ENCODE results near the gene PTCH2. TPM values are rescaled to one million over a fixed set of nuclear protein-coding genes. Genes with fewer than 3 reads are reported as not detected.
A peak's percentile ranks its signal among the peaks of the same experiment; 100 is the strongest.

Gene PTCH2
- total and polyA plus RNA-seq, 2 experiments from 2014 or later, result 0.66 to 0.97 TPM

DNA sequence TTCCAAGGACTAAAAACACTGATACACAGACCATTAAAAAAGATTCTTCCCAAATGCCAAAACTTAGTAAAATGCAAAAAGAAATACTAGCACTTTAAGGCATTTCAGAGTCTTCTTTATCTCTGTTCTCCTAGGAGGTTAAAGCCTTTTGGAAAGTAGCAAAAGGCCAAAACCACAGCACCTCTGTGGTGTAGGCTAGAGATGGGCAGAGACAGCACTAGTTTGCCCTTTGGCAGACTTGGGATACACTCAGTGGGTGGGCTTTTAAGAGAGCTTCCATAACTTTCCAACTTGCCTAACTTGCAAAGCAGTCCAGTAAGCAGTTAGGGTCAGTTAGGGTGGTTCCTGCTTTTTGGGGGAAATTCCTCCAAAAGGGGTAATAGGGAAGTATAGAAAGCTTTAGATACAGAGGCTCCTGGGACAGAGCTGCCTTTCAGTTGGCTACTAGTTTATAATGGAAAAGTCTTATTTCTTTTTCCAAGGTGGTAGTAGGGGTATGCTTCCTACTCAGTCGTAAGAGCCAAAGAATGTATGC is 17.9 kb upstream of the PTCH2 start:
- H3K4me3 ChIP-seq, result no peak overlapping the region
- no peaks in the 10 kb centered on the region for H3K27me3 ChIP-seq
- peak in 1 of 2 donors; percentile 43 for DNase-seq (ENCODE audit: low read depth in 1 of 2, low spot score in 1 of 2)
- TF ChIP-seq, protein P1, sequence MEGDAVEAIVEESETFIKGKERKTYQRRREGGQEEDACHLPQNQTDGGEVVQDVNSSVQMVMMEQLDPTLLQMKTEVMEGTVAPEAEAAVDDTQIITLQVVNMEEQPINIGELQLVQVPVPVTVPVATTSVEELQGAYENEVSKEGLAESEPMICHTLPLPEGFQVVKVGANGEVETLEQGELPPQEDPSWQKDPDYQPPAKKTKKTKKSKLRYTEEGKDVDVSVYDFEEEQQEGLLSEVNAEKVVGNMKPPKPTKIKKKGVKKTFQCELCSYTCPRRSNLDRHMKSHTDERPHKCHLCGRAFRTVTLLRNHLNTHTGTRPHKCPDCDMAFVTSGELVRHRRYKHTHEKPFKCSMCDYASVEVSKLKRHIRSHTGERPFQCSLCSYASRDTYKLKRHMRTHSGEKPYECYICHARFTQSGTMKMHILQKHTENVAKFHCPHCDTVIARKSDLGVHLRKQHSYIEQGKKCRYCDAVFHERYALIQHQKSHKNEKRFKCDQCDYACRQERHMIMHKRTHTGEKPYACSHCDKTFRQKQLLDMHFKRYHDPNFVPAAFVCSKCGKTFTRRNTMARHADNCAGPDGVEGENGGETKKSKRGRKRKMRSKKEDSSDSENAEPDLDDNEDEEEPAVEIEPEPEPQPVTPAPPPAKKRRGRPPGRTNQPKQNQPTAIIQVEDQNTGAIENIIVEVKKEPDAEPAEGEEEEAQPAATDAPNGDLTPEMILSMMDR (IDR thresholded peaks at IDR 0.05; ENCODE audit: low read depth, low read length), result no peak
- H3K9me3 ChIP-seq (ENCODE audit: low read depth), result no peaks in the 10 kb centered on the region
- H3K36me3 ChIP-seq, result peaks cover 2% of the 10 kb centered on the region
- H3K27ac ChIP-seq, result no peak overlapping the region
- no peaks in the 10 kb centered on the region for H3K4me1 ChIP-seq (ENCODE audit: low read depth)

DNA sequence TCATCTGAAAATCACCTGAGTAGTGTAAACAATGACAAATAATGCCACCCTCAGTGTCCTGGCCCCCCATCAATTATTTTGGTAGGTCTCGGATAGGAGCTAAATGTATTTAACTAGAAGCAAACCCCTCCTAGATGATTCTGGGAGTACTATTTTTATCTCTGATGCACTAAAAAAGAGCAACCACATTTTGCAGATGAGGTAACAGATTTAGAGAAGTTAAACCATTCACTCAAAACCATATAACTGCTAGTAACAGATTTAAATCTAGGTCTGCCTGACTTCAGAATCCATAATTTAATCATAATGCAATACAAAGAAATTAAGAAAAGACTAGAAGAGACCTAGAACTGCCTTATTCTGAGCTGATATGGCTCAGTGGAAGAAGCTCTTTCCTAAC is 17.3 kb upstream of the PTCH2 start:
- Histone ChIP-seq H3K27ac (no peak overlapping the region), H3K27me3 (no peaks in the 10 kb centered on the region), H3K4me3 (no peak overlapping the region), H3K36me3 (peaks cover 2% of the 10 kb centered on the region), H3K4me1 (ENCODE audit: low read depth) (no peaks in the 10 kb centered on the region), H3K9me3 (ENCODE audit: low read depth) (no peaks in the 10 kb centered on the region)
- no peak for DNase-seq (ENCODE audit: low read depth in 1 of 2, low spot score in 1 of 2)
- TF ChIP-seq, protein P1 (IDR thresholded peaks at IDR 0.05; ENCODE audit: low read depth, low read length), result no peak

DNA sequence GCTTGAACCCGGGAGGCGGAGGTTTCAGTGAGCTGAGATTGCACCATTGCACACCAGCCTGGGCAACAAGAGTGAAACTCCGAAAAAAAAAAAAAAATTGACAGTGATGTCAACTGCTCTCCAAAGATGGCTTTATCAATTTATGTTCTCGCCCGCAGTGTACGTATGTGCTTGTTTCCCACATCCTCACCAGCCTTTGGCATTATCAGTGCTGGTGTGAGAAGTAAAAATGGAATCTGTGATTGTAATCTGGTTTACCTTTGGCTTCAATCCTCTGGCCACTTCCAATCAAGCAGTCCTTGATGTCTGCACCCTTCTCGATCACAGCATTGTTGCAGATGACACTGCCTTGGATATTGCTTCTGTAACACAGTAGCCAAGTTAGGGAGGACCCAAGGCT is 14.4 kb upstream of the PTCH2 start:
- H3K4me3 ChIP-seq, result no peak overlapping the region
- peaks cover 2% of the 10 kb centered on the region for H3K36me3 ChIP-seq

DNA sequence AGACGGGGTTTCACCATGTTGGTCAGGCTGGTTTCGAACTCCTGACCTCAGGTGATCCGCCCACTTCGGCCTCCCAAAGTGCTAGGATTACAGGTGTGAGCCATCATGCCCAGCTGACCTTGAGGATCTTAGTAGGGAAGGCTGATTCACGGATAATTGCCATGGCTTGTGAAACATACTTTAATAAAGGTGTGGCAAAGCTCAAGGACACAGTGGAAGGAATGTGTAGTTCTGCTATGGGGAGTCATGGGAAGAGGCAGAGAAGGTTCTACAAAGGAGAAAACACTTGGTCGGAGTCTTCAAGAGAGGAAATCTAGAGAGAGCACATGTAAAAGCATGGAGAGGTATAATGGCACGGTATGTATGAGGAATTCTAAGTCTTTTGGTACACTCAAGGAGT is 12.7 kb upstream of the PTCH2 start:
- TF ChIP-seq, protein P1 (IDR thresholded peaks at IDR 0.05; ENCODE audit: low read depth, low read length), result no peak
- H3K27me3 ChIP-seq, result no peaks in the 10 kb centered on the region
- H3K9me3 ChIP-seq (ENCODE audit: low read depth), result no peaks in the 10 kb centered on the region
- H3K36me3 ChIP-seq, result peaks cover 2% of the 10 kb centered on the region
- H3K4me3 ChIP-seq, result no peak overlapping the region
- no peaks in the 10 kb centered on the region for H3K4me1 ChIP-seq (ENCODE audit: low read depth)
- H3K27ac ChIP-seq, result no peak overlapping the region
- DNase-seq (ENCODE audit: low read depth in 1 of 2, low spot score in 1 of 2), result no peak

More for the DNA sequence above, 14.4 kb upstream of the PTCH2 start:
- Histone ChIP-seq H3K4me1 (ENCODE audit: low read depth) (no peaks in the 10 kb centered on the region), H3K27me3 (no peaks in the 10 kb centered on the region), H3K9me3 (ENCODE audit: low read depth) (no peaks in the 10 kb centered on the region), H3K27ac (no peak overlapping the region)
- TF ChIP-seq, protein P1 (IDR thresholded peaks at IDR 0.05; ENCODE audit: low read depth, low read length), result no peak
- no peak for DNase-seq (ENCODE audit: low read depth in 1 of 2, low spot score in 1 of 2)

DNA sequence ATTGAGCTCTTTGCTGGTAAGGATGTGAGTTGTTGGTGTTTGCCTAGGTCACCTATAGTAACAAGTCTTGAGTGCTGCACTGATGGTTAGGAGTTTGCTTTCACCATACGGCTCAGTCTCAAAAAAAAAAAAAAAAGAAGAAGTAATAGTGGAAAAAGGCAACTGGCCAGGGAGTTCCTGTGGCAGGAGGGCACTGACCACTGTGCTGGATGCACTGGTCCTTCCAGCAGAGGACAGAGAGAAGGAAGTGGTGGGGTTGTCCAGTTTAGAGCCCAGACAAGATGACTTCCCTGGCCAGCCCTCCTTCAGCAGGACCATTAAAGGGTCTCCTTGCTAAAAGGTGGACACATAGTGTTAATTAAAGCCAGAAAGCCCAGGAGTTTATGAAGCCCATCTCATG is 11.9 kb upstream of the PTCH2 start:
- Histone ChIP-seq H3K36me3 (peaks cover 2% of the 10 kb centered on the region), H3K27me3 (no peaks in the 10 kb centered on the region), H3K27ac (no peak overlapping the region), H3K4me3 (no peak overlapping the region), H3K9me3 (ENCODE audit: low read depth) (no peaks in the 10 kb centered on the region), H3K4me1 (ENCODE audit: low read depth) (no peaks in the 10 kb centered on the region)
- DNase-seq (ENCODE audit: low read depth in 1 of 2, low spot score in 1 of 2), result no peak
- TF ChIP-seq, protein P1 (IDR thresholded peaks at IDR 0.05; ENCODE audit: low read depth, low read length), result no peak

All from cardiac muscle cell (in vitro differentiated cells and primary cell).